Mucosa of descending colon (tissue), 3 donors: Measurements from ENCODE around the gene PDGFD. TPM values are rescaled to one million over a fixed set of nuclear protein-coding genes. Genes with fewer than 3 reads are reported as not detected.

Experiments used
- ATAC-seq: fragments of 200-7000 bp; cut with Tn5 transposase; one replicate; pipeline ENCODE4 v1.9.1; 2020; ENCODE audit warnings: mild to moderate bottlenecking, moderate library complexity
- DNase-seq, 3 donors: peaks; one replicate each; pipeline ENCODE4 v3.0.0-alpha.2; 2020
- H3K36me3 ChIP-seq: fragments of 200-600 bp; one replicate; pipeline ENCODE4 v1.8.0; 2021; ENCODE audit warnings: low read depth, mild to moderate bottlenecking
- H3K4me1 ChIP-seq: fragments of 200-600 bp; one replicate; pipeline ENCODE4 v1.8.0; 2021; ENCODE audit warnings: low read depth, mild to moderate bottlenecking
- H3K4me3 ChIP-seq: fragments of 200-600 bp; one replicate; pipeline ENCODE4 v1.8.0; 2021; ENCODE audit warnings: mild to moderate bottlenecking
- H3K9me3 ChIP-seq: fragments of 200-600 bp; one replicate; pipeline ENCODE4 v1.8.0; 2021; ENCODE audit warnings: mild to moderate bottlenecking
- CTCF ChIP-seq: fragments of 200-600 bp; IDR thresholded peaks from one replicate; pipeline ENCODE4 v1.8.0; 2022; ENCODE audit warnings: antibody characterized with exemption, mild to moderate bottlenecking
- intact Hi-C, 2 donors: fragments of 100-400 bp; cut with DNase I in 1 of 2; cut with micrococcal nuclease in 1 of 2; formaldehyde crosslinking; loops; one replicate each; pipeline versions ENCODE4 v1.11.0 to v1.11.1; 2022; cut with DNase I, micrococcal nuclease
- total RNA-seq, 3 donors: library from RNA; stranded (reverse); fragmentation: NEBNext Ultra II Directional in 2 of 3; extraction: Animal tissue kit (Norgen Biotek cat#: 25700) in 2 of 3; gene quantifications; one replicate each; pipeline versions ENCODE4 v1.2.1 to v1.2.4, GENCODE V29; 2021 to 2023
- donor health status: DM: no; HTN: no; CAD: no; lungs with moderate emphysema.
- donor health status: DM: no; HTN: no; CAD: no.
- donor health status: DM: no; HTN: yes; CAD: no.

Gene PDGFD
- total RNA-seq, 3 donors from 2014 or later = 3.4 to 6.9 (median 5.7) TPM

GRCh38 chr11:104028476-104029263 lies 135.3 kb downstream of the PDGFD start:
- Histone ChIP-seq H3K4me3 (no peak overlapping the region), H3K9me3 (no peaks in the 10 kb centered on the region), H3K4me1 (no peaks in the 10 kb centered on the region), H3K36me3 (no peaks in the 10 kb centered on the region)
- no peak for TF ChIP-seq CTCF
- intact Hi-C loops = no loop called here
- DNase-seq (no peak), ATAC-seq (no peak)

GRCh38 chr11:104024572-104024971 lies 139.4 kb downstream of the PDGFD start:
- intact Hi-C loops = no loop called here
- Histone ChIP-seq H3K9me3 (no peaks in the 10 kb centered on the region), H3K4me1 (no peaks in the 10 kb centered on the region), H3K4me3 (no peak overlapping the region), H3K36me3 (no peaks in the 10 kb centered on the region)
- DNase-seq = no peak
- no peak for TF ChIP-seq CTCF
- no peak for ATAC-seq

GRCh38 chr11:104015649-104016415 lies 148.1 kb downstream of the PDGFD start:
- Histone ChIP-seq H3K9me3 (no peaks in the 10 kb centered on the region), H3K4me3 (no peak overlapping the region), H3K36me3 (no peaks in the 10 kb centered on the region), H3K4me1 (no peaks in the 10 kb centered on the region)
- intact Hi-C loops = no loop called here
- DNase-seq (no peak), ATAC-seq (no peak)
- no peak for TF ChIP-seq CTCF

- Histone ChIP-seq H3K9me3 (no peaks in the 10 kb centered on the region), H3K36me3 (no peaks in the 10 kb centered on the region), H3K4me1 (no peaks in the 10 kb centered on the region), H3K4me3 (no peak overlapping the region)
- no peak for ATAC-seq
- no peak for DNase-seq
- no peak for TF ChIP-seq CTCF
- intact Hi-C loops = no loop called here
These were observed 152.9 kb downstream of the PDGFD start for GRCh38 chr11:104011044-104011443.

- ATAC-seq (no peak), DNase-seq (no peak)
- Histone ChIP-seq H3K4me1 (no peaks in the 10 kb centered on the region), H3K9me3 (no peaks in the 10 kb centered on the region), H3K36me3 (no peaks in the 10 kb centered on the region), H3K4me3 (no peak overlapping the region)
- intact Hi-C loops = no loop called here
- no peak for TF ChIP-seq CTCF
These were observed 154.2 kb downstream of the PDGFD start for GRCh38 chr11:104009744-104010143.
